Stimulated activated CD8-positive, alpha-beta memory T cell treated with anti-CD3 and anti-CD28 coated beads, Interleukin-4, amount 100 ng/mL, for 4 hours (primary cell): ENCODE results near the gene AKIRIN1.
"Not testable (repeated sequence)": the region's sequence is repeated elsewhere in the genome, so short reads cannot be mapped to it uniquely, and the experiment has no call there.

Experiments used
- DNase-seq, 2 donors: peaks; one replicate each; pipeline ENCODE4 v3.0.0-alpha.2; 2020; ENCODE audit warnings: low read depth in 2 of 2, low spot score in 1 of 2

AKIRIN1 gene

DNA sequence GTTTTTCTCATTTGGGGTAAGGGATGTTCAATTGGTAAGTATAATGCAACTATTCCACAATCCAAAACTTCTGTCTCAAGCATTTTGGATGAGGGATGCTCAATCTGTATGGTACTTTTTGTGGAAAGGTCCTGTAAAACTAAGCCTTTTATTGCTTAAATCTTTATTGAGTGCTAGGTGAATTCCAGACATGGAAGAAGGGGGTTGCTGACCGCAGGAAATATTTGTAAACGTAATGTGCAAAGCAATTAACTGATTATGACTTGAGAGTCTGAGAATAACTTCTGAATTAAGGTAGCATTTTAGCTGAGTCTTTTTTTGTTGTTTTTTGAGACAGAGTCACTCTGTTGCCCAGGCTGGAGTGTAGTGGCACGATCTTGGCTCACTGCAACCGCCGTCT, 3.1 kb downstream of the AKIRIN1 start:
- no peak for DNase-seq

GRCh38 chr1:38997034-38997900, 6.2 kb downstream of the AKIRIN1 start:
- DNase-seq, result no peak

GRCh38 chr1:38997901-38998190, 6.8 kb downstream of the AKIRIN1 start:
- no peak for DNase-seq

DNA sequence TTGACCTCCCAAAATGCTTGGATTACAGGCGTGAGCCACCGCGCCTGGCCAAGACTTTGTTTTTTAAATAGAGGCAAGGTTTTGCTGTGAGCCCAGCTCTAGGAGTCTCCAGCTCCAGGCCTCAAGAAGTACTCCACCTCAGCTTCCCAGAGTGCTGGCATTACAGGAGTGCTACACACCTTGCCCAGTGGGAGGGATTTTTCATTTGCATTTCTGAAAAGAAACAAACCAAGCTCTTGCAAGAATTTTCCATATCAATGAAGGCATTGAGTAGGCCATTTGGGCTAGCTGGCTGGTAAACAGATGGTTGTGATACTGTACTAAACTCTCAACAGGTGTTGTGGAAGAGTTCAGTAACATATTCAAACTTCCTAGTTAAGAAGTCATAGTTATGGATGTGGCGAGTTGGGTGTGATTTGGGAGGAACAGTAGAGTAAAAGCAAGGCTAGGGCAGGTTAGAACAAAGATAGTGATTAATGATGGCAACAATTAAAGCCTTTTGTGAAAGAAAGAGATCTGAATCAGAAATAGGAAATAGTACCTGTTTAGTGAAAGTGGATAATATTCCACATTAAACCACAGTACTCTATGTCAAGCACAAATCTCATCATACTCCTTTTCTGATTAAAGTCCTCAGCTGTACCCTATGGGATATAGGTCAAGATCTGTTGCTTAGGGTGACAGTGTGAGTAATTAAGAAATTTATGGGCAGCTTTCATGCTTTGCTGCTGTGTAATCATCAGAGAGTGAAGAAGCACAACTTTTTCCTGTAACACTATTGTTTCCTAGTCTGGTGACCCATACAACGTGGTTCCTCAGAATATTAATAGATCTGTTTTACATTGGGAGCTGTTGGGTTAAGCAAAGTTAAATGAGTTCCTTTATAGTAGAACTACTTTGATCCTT, 10.7 kb downstream of the AKIRIN1 start:
- DNase-seq, result no peak

- DNase-seq, result no peak
Observed at GRCh38 chr1:39003281-39003680, 12.2 kb downstream of the AKIRIN1 start.

- no peak for DNase-seq
Observed at GRCh38 chr1:39003794-39004193, 12.7 kb downstream of the AKIRIN1 start.

DNA sequence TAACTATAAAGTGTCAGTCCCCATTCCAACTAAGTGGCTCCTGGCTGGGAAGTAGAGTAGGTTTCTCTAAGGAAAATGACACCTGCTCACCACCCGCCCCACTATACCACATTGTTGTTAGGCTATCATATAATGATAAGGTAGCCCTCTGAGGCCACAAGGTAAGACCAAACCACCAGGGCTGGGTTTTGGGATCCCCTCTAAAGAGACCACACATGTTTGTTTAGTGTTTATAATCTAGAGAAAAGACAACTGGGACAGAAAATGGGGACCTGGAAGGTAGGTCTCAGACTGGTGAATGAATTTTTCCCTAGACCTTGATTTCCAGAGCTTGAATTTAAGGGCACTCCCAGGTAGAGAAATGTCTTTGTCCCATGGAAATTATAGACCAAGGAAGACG, 15.2 kb downstream of the AKIRIN1 start:
- no peak for DNase-seq

GRCh38 chr1:39006726-39007645, 15.9 kb downstream of the AKIRIN1 start:
- no peak for DNase-seq

GRCh38 chr1:39014956-39015355, 23.9 kb downstream of the AKIRIN1 start:
- not testable (repeated sequence) for DNase-seq

DNA sequence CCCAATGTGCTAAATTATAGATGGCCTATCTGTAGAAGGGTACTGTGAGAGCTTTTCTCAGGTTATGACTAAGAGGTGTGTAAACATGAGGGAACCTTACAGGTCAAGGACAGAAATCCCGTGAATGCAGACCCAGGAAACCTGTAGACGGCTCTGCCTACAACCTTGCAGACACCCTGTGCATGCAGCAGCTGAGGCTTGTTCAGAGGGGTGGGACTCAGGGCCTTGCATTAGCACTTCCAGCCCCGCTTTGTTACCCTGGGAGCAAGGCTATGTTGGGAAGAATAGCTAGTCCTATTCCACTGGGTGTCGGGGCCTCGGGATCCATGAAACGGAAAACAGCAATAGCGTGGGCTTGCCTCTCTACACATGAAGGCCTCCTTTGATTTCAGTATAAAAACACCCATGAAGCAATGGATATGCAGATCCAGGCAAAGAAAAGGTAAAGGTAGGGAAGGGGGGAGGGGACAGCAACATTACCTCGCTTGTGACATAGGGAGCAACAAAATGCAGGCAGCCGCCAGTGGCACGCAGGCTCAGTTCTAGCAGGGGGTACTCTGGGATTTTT, 25.6 kb downstream of the AKIRIN1 start:
- no peak for DNase-seq

DNA sequence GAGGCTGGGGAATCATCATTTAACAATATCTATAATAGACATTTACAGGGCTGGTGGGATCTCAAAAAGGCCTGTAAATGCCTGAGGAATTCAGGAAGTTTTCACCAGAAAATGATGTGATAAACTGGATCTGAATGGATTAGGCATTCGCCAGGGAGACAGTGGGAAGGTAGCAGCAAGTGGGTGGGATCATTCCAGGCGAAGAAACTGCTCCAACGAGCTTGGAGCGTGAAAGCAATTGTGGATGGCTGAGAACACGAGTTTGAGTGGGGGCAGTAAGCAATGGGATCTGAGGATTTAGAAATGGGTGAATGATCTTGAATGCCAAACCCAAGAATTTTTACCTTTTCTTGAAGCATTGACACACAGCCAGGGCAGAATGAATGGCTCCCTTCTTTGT, 26.2 kb downstream of the AKIRIN1 start:
- no peak for DNase-seq

GRCh38 chr1:39020494-39020893, 29.4 kb downstream of the AKIRIN1 start:
- DNase-seq, result not testable (repeated sequence)

DNA sequence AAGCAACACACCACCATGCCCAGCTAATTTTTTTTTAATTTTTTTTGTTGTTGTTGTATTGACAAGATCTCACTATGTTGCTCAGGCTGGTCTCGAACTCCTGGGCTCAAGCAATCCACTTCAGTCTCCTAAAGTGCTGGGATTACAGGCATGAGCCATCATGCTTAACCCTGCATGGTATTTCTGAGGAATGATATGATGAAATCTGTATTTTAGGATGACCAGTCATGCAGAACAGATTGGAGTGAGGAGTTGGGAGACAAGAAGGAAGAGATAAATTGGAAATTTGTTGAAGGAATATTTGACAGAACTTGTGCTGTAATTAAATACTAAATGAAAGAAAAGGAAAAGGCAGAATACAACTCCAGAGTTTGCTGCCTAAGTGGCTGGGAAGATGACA, 30.4 kb downstream of the AKIRIN1 start:
- DNase-seq, result no peak

DNA sequence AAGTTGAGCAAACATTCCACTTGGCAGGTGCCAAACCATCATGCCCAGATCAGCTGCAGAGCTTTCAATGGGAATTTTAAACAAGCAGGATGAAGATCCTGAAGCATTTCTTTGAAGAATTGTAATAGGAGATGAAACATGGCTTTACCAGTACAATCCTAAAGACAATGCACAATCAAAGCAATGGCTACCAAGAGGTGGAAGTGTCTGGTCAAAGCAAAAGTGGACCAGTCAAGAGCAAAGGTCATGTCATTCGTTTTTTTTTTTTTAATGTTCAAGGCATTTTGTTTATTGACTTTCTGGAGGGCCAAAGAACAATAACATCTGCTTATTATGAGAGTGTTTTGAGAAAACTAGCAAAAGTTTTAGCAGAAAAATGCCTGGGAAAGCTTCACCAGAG, 32.1 kb downstream of the AKIRIN1 start:
- DNase-seq, result no peak

DNA sequence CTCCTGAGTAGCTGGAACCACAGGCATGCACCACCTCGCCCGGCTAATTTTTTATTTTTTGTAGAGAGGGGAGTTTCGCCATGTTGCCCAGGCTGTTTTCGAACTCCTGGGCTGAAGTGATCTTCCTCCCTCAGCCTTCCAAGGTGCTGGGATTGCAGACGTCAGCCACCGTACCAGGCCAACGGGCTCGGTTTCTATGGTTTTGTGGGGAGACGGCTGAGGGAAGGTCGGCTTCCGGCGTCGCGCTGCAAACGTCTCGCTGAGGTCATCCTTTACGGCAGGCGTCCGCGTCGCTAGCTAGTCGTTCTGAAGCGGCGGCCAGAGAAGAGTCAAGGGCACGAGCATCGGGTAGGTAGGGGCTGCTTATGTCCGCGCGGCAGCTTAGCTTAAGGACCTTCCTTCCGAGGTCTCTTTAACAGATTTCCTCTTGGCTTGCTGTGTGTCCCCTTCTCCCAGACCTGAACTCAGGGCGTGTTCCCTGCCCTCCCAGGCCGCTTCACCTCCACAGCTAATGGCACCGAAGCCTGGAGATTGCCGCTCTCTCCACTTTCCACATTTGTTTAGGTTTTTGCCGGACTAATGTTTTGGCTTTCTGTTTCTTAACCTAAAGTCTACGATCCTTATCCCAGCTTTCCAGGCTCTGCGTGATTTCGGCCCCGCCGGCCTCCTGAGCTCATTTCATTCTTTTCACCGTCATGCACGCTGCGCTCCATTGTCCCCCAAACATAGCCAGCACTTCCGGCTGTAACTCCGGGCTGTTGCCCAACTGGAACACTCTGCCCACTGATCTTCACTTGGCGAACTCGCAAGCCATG, 35.2 kb downstream of the AKIRIN1 start, which contains the start of gene NDUFS5:
TSS of gene NDUFS5 (plus strand) at position 300 of the 815 bp plus-strand sequence. CDS start 2,375 bp downstream, outside the sequence.
- DNase-seq, result peak; percentile 52 to 68

DNA sequence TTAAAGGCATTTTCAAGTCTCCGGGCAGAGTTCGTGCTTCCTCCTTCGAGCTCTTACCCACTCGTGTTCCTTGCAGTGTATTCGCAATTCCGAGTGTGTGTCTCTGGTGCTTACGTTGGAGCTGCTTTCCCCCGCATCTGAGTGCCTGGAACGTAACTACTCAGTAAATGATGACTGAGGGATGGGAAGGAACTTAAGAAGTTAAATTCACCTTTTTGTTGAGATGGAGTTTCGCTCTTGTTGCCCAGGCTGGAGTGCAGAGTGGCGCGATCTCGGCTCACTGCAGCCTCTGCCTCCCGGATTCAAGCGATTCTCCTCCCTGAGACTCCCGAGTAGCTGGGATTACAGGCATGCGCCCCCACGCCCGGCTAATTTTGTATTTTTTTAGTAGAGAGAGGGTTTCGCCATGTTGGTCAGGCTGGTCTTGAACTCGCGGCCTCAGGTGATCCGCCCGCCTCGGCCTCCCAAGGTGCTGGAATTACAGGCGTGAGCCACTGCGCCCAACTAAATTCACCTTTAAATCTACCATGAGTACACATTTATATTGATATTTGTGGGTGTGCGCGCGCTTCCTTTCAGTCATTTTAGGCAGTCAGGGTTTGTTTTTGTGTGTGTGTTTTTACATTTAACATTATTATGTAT, 35.9 kb downstream of the AKIRIN1 start:
- no peak for DNase-seq

GRCh38 chr1:39034114-39034654, 43.1 kb downstream of the AKIRIN1 start:
- no peak for DNase-seq

DNA sequence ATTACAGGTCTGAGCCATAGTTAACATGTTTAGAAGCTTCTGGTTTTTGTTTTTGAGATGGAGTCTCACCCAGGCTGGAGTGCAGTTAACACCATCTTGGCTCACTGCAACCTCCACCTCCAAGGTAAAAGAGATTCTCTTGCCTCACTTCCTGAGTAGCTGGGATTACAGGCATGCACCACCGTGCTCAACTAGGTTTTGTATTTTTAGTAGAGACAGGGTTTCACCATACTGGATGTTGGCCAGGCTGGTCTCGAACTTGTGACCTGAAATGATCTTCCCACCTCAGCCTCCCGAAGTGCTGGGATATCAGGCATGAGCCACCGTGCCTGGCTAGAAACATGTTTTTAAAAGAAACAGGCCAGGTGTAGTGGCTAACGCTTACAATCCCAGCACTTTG, 45.6 kb downstream of the AKIRIN1 start:
- DNase-seq, result no peak

GRCh38 chr1:39043513-39043912, 52.4 kb downstream of the AKIRIN1 start:
- no peak for DNase-seq
